Measurements from ENCODE around the gene TAC3. TPM values are rescaled to one million over a fixed set of nuclear protein-coding genes. Genes with fewer than 3 reads are reported as not detected.

TAC3 gene
- total and polyA plus RNA-seq, 2 of the 4 experiments (the other 2 are of a cell fraction) = 0.94 TPM; not detected in 1

DNA sequence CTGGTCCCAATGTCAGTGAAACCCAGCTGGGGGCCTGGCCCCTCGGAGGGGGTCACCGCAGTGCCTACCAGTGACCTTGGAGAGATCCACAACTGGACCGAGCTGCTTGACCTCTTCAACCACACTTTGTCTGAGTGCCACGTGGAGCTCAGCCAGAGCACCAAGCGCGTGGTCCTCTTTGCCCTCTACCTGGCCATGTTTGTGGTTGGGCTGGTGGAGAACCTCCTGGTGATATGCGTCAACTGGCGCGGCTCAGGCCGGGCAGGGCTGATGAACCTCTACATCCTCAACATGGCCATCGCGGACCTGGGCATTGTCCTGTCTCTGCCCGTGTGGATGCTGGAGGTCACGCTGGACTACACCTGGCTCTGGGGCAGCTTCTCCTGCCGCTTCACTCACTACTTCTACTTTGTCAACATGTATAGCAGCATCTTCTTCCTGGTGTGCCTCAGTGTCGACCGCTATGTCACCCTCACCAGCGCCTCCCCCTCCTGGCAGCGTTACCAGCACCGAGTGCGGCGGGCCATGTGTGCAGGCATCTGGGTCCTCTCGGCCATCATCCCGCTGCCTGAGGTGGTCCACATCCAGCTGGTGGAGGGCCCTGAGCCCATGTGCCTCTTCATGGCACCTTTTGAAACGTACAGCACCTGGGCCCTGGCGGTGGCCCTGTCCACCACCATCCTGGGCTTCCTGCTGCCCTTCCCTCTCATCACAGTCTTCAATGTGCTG is 21.0 kb downstream of the TAC3 start:
- Histone ChIP-seq H3K27me3 (ENCODE audit: control insufficient read depth, insufficient read depth, low read length) (no peaks in the 10 kb centered on the region), H3K9ac (ENCODE audit: low read depth, low read length) (no peak overlapping the region), H2AFZ (replicated peaks; ENCODE audit: low read length, poor library complexity) (peak overlapping the region; percentile 53), H3K4ac (ENCODE audit: low read depth, low read length) (no peak overlapping the region), H3K79me1 (ENCODE audit: low read depth in 1 of 2, low read length in 2 of 2) (peaks cover 4 to 26% of the 10 kb centered on the region in 2 experiments; a peak in 3 of 4 replicates), H3K4me1 (ENCODE audit: control insufficient read depth, insufficient read depth, low read length) (no peaks in the 10 kb centered on the region; the same call in 1 of the 2 replicates), H3K4me2 (ENCODE audit: low read depth, low read length) (no peak overlapping the region), H2BK120ac (ENCODE audit: low read depth, low read length) (no peak overlapping the region), H4K91ac (ENCODE audit: insufficient read depth, low read depth, low read length) (no peak overlapping the region), H2AK9ac (replicated peaks; ENCODE audit: low read depth, low read length, poor library complexity) (no peak overlapping the region), H3K36me3 (ENCODE audit: control insufficient read depth, insufficient read depth, low read length) (peaks cover 17% of the 10 kb centered on the region), H2BK5ac (ENCODE audit: low read depth, low read length, poor library complexity, severe bottlenecking) (no peak overlapping the region), H3K9me3 (ENCODE audit: control insufficient read depth, insufficient read depth, low read length) (no peaks in the 10 kb centered on the region), H4K20me1 (ENCODE audit: insufficient read depth, low read length) (peaks cover 19% of the 10 kb centered on the region), H3K9me1 (ENCODE audit: insufficient read depth, low read length) (peaks cover 13% of the 10 kb centered on the region), H3K23ac (ENCODE audit: low read depth, low read length) (no peak overlapping the region), H3K56ac (ENCODE audit: extremely low read depth, insufficient read depth, low read length) (no peak overlapping the region), H3K18ac (ENCODE audit: low read depth, low read length) (no peak overlapping the region), H3K27ac (ENCODE audit: insufficient read depth, low read length) (no peak overlapping the region), H2BK20ac (ENCODE audit: low read depth, low read length) (no peak overlapping the region), H4K8ac (ENCODE audit: low read depth in 2 of 2, low read length in 2 of 2) (no peak overlapping the region), H2BK15ac (ENCODE audit: low read depth, low read length) (no peak overlapping the region), H4K5ac (ENCODE audit: low read depth, low read length) (no peak overlapping the region), H3K4me3 (ENCODE audit: insufficient read depth, low read depth, low read length) (no peak overlapping the region), H3K14ac (replicated peaks; ENCODE audit: low read depth, low read length) (no peak overlapping the region), H2AK5ac (ENCODE audit: low read depth, low read length) (no peak overlapping the region)
- POLR2A ChIA-PET (ENCODE audit: unreplicated experiment) = no interaction called here
- no peak for ATAC-seq (ENCODE audit: low read depth)
- no TSS peak for BruUV-seq (replicated peaks)
- intact Hi-C loops (cut with micrococcal nuclease) = no loop called here
- CTCF ChIA-PET = no interaction called here
- in situ Hi-C loops (cut with MboI; ENCODE audit: low sequenced_read_pairs) = loop anchor here (25.0 kb wide), 1 partner anchor 483 kb away; the partner anchor contains the start of gene RBMS2
- 98% methylated on average over 11 of the region's 26 CpGs; no CpG with 5 or more reads in 1 of the 2 experiments for WGBS, 2 experiments (ENCODE audit: extremely low coverage in 2 of 2, insufficient read length in 1 of 2)
- no peak for DNase-seq
- TF ChIP-seq, protein P1, sequence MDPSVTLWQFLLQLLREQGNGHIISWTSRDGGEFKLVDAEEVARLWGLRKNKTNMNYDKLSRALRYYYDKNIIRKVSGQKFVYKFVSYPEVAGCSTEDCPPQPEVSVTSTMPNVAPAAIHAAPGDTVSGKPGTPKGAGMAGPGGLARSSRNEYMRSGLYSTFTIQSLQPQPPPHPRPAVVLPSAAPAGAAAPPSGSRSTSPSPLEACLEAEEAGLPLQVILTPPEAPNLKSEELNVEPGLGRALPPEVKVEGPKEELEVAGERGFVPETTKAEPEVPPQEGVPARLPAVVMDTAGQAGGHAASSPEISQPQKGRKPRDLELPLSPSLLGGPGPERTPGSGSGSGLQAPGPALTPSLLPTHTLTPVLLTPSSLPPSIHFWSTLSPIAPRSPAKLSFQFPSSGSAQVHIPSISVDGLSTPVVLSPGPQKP (IDR thresholded peaks at IDR 0.05; ENCODE audit: borderline replicate concordance, low read depth, low read length) = no peak
- TF ChIP-seq FOS (IDR thresholded peaks at IDR 0.05; ENCODE audit: low read depth, low read length) (no peak), MXI1 (IDR thresholded peaks at IDR 0.05; ENCODE audit: borderline replicate concordance, low read depth, low read length) (no peak), NFE2L2 (IDR thresholded peaks at IDR 0.05; ENCODE audit: low read depth, low read length) (no peak), MAZ (IDR thresholded peaks at IDR 0.05; ENCODE audit: borderline replicate concordance, low read depth, low read length) (no peak), CHD1 (IDR thresholded peaks at IDR 0.05; ENCODE audit: low read depth, low read length) (no peak), CEBPB (IDR thresholded peaks at IDR 0.05; ENCODE audit: low read depth, low read length) (no peak), RAD21 (IDR thresholded peaks at IDR 0.05; ENCODE audit: low read length) (no peak), BHLHE40 (IDR thresholded peaks at IDR 0.05; ENCODE audit: low read depth, low read length) (no peak), RFX5 (IDR thresholded peaks at IDR 0.05; ENCODE audit: low read depth, low read length) (no peak), MAFK (IDR thresholded peaks at IDR 0.05; ENCODE audit: low read depth, low read length) (no peak), SMC3 (IDR thresholded peaks at IDR 0.05; ENCODE audit: low read depth, low read length) (no peak), RCOR1 (IDR thresholded peaks at IDR 0.05; ENCODE audit: insufficient replicate concordance, low read length) (no peak), POLR2A (IDR thresholded peaks at IDR 0.05; ENCODE audit: low read depth, low read length) (no peak)
- TF ChIP-seq, protein P2, sequence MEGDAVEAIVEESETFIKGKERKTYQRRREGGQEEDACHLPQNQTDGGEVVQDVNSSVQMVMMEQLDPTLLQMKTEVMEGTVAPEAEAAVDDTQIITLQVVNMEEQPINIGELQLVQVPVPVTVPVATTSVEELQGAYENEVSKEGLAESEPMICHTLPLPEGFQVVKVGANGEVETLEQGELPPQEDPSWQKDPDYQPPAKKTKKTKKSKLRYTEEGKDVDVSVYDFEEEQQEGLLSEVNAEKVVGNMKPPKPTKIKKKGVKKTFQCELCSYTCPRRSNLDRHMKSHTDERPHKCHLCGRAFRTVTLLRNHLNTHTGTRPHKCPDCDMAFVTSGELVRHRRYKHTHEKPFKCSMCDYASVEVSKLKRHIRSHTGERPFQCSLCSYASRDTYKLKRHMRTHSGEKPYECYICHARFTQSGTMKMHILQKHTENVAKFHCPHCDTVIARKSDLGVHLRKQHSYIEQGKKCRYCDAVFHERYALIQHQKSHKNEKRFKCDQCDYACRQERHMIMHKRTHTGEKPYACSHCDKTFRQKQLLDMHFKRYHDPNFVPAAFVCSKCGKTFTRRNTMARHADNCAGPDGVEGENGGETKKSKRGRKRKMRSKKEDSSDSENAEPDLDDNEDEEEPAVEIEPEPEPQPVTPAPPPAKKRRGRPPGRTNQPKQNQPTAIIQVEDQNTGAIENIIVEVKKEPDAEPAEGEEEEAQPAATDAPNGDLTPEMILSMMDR (conservative IDR thresholded peaks at IDR 0.05; ENCODE audit: low read depth, low read length) = no peak
- TF ChIP-seq, protein P3, sequence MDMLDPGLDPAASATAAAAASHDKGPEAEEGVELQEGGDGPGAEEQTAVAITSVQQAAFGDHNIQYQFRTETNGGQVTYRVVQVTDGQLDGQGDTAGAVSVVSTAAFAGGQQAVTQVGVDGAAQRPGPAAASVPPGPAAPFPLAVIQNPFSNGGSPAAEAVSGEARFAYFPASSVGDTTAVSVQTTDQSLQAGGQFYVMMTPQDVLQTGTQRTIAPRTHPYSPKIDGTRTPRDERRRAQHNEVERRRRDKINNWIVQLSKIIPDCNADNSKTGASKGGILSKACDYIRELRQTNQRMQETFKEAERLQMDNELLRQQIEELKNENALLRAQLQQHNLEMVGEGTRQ (IDR thresholded peaks at IDR 0.05; ENCODE audit: low read depth, low read length) = no peak
- dilution Hi-C loops (cut with HindIII; ENCODE audit: low sequenced_read_pairs, unreplicated experiment) = no loop called here
